Testis (tissue), 3 donors: ENCODE results near the gene ANKRD33. TPM values are rescaled to one million over a fixed set of nuclear protein-coding genes. Genes with fewer than 3 reads are reported as not detected.

ENCODE experiments used
- DNase-seq: peaks from one replicate; pipeline ENCODE4 v3.0.0-alpha.2; 2019
- H3K27ac ChIP-seq, 2 donors: fragments of 200-600 bp; sonication (generic); one replicate each; pipeline ENCODE4 v1.5.1; 2019
- H3K27me3 ChIP-seq: fragments of 200-600 bp; sonication (generic); one replicate; pipeline ENCODE4 v1.5.1; 2019
- H3K36me3 ChIP-seq: fragments of 200-600 bp; sonication (generic); one replicate; pipeline ENCODE4 v1.5.1; 2017; ENCODE audit warnings: low read depth; ENCODE audit errors: missing control alignments
- H3K4me1 ChIP-seq: fragments of 200-600 bp; sonication (generic); one replicate; pipeline ENCODE4 v1.5.1; 2019
- H3K4me3 ChIP-seq, 2 donors: fragments of 200-600 bp; sonication (generic); one replicate each; pipeline ENCODE4 v1.5.1; 2017 to 2019
- H3K9me3 ChIP-seq: fragments of 200-600 bp; sonication (generic); one replicate; pipeline ENCODE4 v1.5.1; 2017
- POLR2A ChIP-seq: fragments of 450-650 bp; IDR thresholded peaks from one replicate; pipeline ENCODE4 v1.6.1; 2017; ENCODE audit warnings: antibody characterized with exemption, mild to moderate bottlenecking, moderate library complexity
- WGBS, 2 donors: methylation state at CpG; one replicate each; pipeline ENCODE4 v1.1.5; 2018; 5-methylcytosine and 5-hydroxymethylcytosine counted together
- intact Hi-C: fragments of 100-400 bp; cut with DNase I; formaldehyde crosslinking; loops from one replicate; pipeline ENCODE4 v1.15.1; 2023; ENCODE audit warnings: low total_unique reads
- polyA plus RNA-seq: library from polyadenylated mRNA; stranded (reverse); fragments of 350-450 nt; fragmentation: Illumina TruSeq; extraction: RNeasy Lipid Tissue Mini Kit (QIAGEN cat#74804); gene quantifications from one replicate; pipeline ENCODE4 v1.2.3, GENCODE V29; 2014; ENCODE audit warnings: low read depth, low replicate concordance; ENCODE audit not compliant: insufficient read depth
- total RNA-seq, 2 donors: library from RNA; depleted of rRNA; stranded (reverse); fragments of >200 nt; gene quantifications; one replicate each; pipeline ENCODE4 v1.2.3, GENCODE V29; 2016
- TF ChIP-seq, protein P1 (sequence below), 3 experiments: fragments of 450-650 bp in 2 of 3; fragments of 200-600 bp in 1 of 3; sonication (generic) in 1 of 3; IDR thresholded peaks; one replicate each; pipeline ENCODE4 v1.5.1; 2016 to 2019; ENCODE audit warnings: antibody characterized with exemption in 3 of 3, mild to moderate bottlenecking in 2 of 3, moderate library complexity in 1 of 3

The ANKRD33 gene
- total and polyA plus RNA-seq, 3 donors from 2014 or later: 0.25 to 0.68 TPM; not detected in 1

DNA sequence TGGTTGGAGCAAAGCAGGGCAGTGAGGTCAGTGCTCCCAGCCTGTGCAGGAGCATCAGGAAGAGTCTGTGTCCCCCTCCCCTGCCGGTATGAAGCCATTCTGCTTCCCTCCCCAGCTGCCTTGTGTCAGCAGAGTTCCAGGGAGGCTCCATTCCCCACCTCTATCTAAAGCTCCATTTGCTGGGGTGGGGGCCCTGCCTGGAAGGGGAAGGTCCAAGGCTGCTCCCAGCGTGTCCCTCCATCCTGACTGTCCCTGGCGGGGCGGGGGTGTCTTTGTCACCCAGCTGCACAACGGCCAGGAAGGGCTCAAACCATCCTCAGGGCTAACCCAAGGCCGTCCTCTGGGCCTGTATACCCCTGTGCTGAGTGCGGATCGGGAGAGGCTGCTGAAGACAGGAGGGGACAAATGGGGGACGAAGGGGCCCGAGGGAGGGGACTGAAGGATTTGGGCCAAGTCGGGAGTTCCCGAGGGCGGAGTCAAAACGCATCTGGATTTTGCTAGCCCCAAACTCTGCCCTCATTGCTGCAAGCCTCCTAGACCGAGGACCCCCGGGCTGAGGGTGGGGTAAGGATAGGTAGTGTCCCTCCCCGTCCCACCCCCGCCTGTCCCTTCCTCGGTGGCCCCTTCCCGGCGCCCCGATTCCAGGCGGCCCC is 18.7 kb downstream of the ANKRD33 start:
- intact Hi-C loops: no loop called here
- no peak for TF ChIP-seq POLR2A
- TF ChIP-seq, protein P1, sequence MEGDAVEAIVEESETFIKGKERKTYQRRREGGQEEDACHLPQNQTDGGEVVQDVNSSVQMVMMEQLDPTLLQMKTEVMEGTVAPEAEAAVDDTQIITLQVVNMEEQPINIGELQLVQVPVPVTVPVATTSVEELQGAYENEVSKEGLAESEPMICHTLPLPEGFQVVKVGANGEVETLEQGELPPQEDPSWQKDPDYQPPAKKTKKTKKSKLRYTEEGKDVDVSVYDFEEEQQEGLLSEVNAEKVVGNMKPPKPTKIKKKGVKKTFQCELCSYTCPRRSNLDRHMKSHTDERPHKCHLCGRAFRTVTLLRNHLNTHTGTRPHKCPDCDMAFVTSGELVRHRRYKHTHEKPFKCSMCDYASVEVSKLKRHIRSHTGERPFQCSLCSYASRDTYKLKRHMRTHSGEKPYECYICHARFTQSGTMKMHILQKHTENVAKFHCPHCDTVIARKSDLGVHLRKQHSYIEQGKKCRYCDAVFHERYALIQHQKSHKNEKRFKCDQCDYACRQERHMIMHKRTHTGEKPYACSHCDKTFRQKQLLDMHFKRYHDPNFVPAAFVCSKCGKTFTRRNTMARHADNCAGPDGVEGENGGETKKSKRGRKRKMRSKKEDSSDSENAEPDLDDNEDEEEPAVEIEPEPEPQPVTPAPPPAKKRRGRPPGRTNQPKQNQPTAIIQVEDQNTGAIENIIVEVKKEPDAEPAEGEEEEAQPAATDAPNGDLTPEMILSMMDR (IDR thresholded peaks at IDR 0.05): no peak
- Histone ChIP-seq H3K27me3 (no peaks in the 10 kb centered on the region), H3K4me3 (peak overlapping the region; percentile 43 to 61), H3K9me3 (no peaks in the 10 kb centered on the region), H3K4me1 (peaks cover 18% of the 10 kb centered on the region), H3K27ac (peak overlapping the region; percentile 26 to 79), H3K36me3 (no peaks in the 10 kb centered on the region)
- DNase-seq: no peak
- WGBS, 2 donors: 21 to 24% methylated on average over 5 to 23 of the region's 23 CpGs

DNA sequence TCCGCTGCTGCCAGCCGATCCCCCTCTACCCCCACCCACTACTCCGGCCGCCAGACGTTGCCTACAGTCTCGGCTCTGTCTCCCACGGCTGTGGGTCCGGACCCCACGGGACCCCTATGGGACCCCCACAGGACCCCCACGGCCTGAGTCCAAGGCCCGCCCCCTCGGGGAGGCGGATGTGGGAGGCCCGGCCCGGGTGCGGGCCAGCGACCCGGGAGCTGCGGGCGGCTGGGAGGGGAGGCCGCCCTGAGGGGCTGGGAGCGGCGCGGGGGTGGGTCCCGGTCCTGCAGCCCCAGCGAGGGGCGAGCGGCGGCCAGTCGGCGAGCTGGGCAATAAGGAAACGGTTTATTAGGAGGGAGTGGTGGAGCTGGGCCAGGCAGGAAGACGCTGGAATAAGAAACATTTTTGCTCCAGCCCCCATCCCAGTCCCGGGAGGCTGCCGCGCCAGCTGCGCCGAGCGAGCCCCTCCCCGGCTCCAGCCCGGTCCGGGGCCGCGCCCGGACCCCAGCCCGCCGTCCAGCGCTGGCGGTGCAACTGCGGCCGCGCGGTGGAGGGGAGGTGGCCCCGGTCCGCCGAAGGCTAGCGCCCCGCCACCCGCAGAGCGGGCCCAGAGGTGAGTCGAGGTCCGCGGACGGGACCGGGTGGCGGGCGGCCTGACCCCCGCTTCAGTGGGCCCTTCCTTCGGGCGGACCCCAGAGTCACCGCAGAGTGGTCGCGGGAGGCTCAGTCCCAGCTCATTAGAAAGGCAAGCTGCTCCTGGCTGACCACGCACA is 19.4 kb downstream of the ANKRD33 start, which contains the start of gene ACVRL1:
Gene ACVRL1 (plus strand): TSS at position 422 of the 773 bp plus-strand sequence. CDS start 4,971 bp downstream, outside the sequence.
- Histone ChIP-seq H3K27ac (peak within 1 kb of the TSS; percentile 26 to 79), H3K4me3 (peak within 1 kb of the TSS; percentile 43 to 61), H3K4me1 (peaks cover 18% of the 10 kb centered on the region), H3K9me3 (no peaks in the 10 kb centered on the region), H3K36me3 (no peaks in the 10 kb centered on the region), H3K27me3 (no peaks in the 10 kb centered on the region)
- intact Hi-C loops: no loop called here
- peak; percentile 32 for DNase-seq
- TF ChIP-seq, protein P1 (IDR thresholded peaks at IDR 0.05): no peak
- TF ChIP-seq POLR2A: no peak
- 5% methylated on average over 72 of the region's 74 CpGs; no CpG with 5 or more reads in 1 of the 2 donors for WGBS, 2 donors

DNA sequence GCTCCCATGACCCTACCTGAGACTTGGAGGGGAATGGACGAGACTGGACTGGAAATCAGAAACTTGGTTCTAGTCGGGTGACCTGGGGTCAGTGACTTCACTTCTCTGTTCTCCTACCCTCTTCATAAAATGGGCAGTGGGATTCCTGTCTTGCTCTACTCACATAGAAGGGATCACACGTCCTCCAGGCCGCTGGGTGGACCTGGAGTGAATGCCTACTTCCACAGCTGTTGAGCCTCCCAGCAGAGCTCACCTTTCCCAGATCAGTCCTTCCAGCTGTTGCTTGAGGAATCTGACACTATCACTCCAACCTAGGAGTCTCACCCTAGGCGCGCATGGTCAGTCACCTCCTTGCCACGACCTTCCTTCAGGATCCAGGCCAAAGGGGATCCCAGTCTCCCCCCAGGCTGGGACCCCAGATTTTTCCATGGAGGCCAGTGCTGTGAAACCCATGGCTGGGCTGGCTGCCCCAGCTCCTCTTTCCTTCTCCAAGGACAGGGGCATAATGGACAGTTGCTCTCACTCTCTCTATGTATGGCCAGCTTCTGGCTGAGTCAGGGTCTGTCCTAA is 20.0 kb downstream of the ANKRD33 start:
- H3K4me3 ChIP-seq: peak overlapping the region; percentile 43 to 61
- TF ChIP-seq, protein P1 (IDR thresholded peaks at IDR 0.05): no peak
- TF ChIP-seq POLR2A: no peak
- H3K9me3 ChIP-seq: no peaks in the 10 kb centered on the region
- H3K27ac ChIP-seq: peak overlapping the region in 1 of 2 donors; percentile 79
- H3K4me1 ChIP-seq: peaks cover 18% of the 10 kb centered on the region
- WGBS, 2 donors: 52 to 82% methylated on average over 5 to 7 of the region's 7 CpGs
- no peak for DNase-seq
- no peaks in the 10 kb centered on the region for H3K27me3 ChIP-seq
- intact Hi-C loops: no loop called here
- H3K36me3 ChIP-seq: no peaks in the 10 kb centered on the region

DNA sequence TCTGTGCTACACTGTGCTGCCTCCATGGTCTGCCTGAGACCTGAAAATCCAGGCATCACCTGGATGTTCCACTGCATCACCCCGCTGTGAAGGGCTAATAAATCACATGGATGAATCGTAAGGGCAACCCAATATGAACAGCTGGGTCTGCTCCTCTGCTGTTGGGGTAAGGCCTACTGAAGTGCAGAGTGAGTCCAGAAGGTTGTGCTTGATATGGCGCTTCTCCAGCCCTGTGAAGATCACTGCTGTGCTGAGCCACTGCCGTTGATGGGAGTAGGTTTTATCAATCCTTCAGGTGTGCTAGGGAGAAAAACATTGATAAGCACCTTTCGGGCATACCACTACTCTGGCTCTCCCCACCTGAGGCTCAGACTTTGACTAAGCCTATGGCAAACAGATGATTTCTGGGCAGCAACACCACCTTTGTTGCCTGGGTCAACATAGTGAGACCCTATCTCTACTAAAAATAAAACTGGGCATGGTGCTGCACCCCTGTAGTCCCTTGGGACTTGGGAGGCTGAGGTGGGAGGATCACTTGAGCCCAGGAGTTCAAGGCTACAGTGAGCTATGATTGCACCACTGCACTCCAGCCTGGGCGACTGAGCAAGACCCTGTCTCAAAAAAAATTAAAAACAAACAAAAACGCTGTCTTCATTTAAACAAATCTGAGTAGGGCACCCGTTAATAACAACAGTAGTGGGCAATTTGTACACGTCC is 21.1 kb downstream of the ANKRD33 start:
- WGBS, 2 donors: 88 to 90% methylated on average over 9 of the region's 9 CpGs
- H3K4me1 ChIP-seq: peaks cover 18% of the 10 kb centered on the region
- H3K4me3 ChIP-seq: no peak overlapping the region

More for the DNA sequence above, 21.1 kb downstream of the ANKRD33 start:
- intact Hi-C loops: no loop called here
- no peaks in the 10 kb centered on the region for H3K36me3 ChIP-seq
- H3K27me3 ChIP-seq: no peaks in the 10 kb centered on the region
- H3K9me3 ChIP-seq: no peaks in the 10 kb centered on the region
- no peak for TF ChIP-seq POLR2A
- TF ChIP-seq, protein P1 (IDR thresholded peaks at IDR 0.05): no peak
- DNase-seq: no peak
- no peak overlapping the region for H3K27ac ChIP-seq
